HepG2 (cell line): ENCODE data around the gene ZNF385B. TPM values are rescaled to one million over a fixed set of nuclear protein-coding genes. Genes with fewer than 3 reads are reported as not detected.

Experiments
- EZH2 ChIP-seq: conservative IDR thresholded peaks from 2 replicates; pipeline ENCODE4 v1.6.1; 2012; ENCODE audit warnings: mild to moderate bottlenecking, low read depth, low read length, moderate library complexity
- SCMH1 ChIP-seq: sonication (generic); formaldehyde crosslinking; IDR thresholded peaks from 2 replicates; pipeline ENCODE4 v1.9.0; 2021; ENCODE audit warnings: missing genetic modification reagents, mild to moderate bottlenecking, borderline replicate concordance
- SMARCC2 ChIP-seq: fragments of 450-650 bp; IDR thresholded peaks from 2 replicates; pipeline ENCODE4 v1.6.1; 2017; ENCODE audit warnings: antibody characterized with exemption, mild to moderate bottlenecking
- ZNF101 ChIP-seq: sonication (generic); formaldehyde crosslinking; IDR thresholded peaks from 2 replicates; pipeline ENCODE4 v1.4.0; 2020; ENCODE audit warnings: mild to moderate bottlenecking, low read depth, missing genetic modification reagents, borderline replicate concordance
- polyA plus RNA-seq, 8 experiments: library from polyadenylated mRNA; depleted of rRNA in 3 of 8; stranded (reverse) in 7 of 8; unstranded in 1 of 8; fragments of >200 nt; fragmentation: Illumina TruSeq in 4 of 8; extraction: Trizol in 4 of 8; gene quantifications; 2 replicates each; pipeline versions ENCODE4 v1.2.1 to v1.2.3, GENCODE V29; 2011 to 2016; ENCODE audit warnings: low read depth in 4 of 8, missing spikeins in 1 of 8, mixed read lengths in 1 of 8; ENCODE audit not compliant: insufficient read depth in 1 of 8
- total RNA-seq, 5 experiments: library from RNA; depleted of rRNA; stranded (reverse); fragments of >200 nt; fragmentation: Illumina TruSeq; extraction: Trizol; gene quantifications; 2 replicates each; pipeline ENCODE4 v1.2.3, GENCODE V29; 2016; ENCODE audit warnings: low read depth in 1 of 5
- TF ChIP-seq, protein P1 (sequence below): sonication (generic); formaldehyde crosslinking; IDR thresholded peaks from 2 replicates; pipeline ENCODE4 v1.9.0; 2021; ENCODE audit warnings: mild to moderate bottlenecking, missing genetic modification reagents
- TF ChIP-seq, protein P2 (sequence below): IDR thresholded peaks from 2 replicates; pipeline ENCODE4 v1.6.1; 2016; ENCODE audit warnings: mild to moderate bottlenecking
- TF ChIP-seq, protein P3 (sequence below): IDR thresholded peaks from 2 replicates; pipeline ENCODE4 v1.6.1; 2016; ENCODE audit warnings: low read depth
- TF ChIP-seq, protein P4 (sequence below): sonication (generic); formaldehyde crosslinking; IDR thresholded peaks from 2 replicates; pipeline ENCODE4 v1.5.1; 2020; ENCODE audit warnings: mild to moderate bottlenecking, missing genetic modification reagents, moderate library complexity

The ZNF385B gene
- total and polyA plus RNA-seq, 2 of the 13 experiments (the other 11 are each of a cell fraction or from before 2014, with no cell fraction given): 3.3 to 6.7 TPM

DNA sequence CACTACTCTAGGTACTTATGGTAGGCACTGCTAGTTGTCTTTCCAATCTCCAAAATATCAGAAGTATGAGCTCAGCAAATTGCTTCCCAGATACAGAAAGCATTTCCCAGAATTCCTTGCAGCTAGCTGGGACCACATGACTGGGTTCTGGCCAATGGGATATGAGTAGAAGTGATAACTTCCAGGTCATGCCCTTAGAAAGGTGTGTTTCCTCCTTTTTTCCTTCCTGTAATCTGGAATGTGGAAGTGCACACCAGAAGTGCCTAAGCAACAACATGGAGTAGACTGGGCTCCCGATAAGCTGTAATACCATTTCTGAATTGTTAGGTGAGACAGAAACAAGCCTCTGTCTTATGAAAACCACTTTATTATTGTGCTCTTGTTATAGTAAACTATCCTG lies 279.8 kb downstream of the ZNF385B start (continued):
- TF ChIP-seq, protein P1, sequence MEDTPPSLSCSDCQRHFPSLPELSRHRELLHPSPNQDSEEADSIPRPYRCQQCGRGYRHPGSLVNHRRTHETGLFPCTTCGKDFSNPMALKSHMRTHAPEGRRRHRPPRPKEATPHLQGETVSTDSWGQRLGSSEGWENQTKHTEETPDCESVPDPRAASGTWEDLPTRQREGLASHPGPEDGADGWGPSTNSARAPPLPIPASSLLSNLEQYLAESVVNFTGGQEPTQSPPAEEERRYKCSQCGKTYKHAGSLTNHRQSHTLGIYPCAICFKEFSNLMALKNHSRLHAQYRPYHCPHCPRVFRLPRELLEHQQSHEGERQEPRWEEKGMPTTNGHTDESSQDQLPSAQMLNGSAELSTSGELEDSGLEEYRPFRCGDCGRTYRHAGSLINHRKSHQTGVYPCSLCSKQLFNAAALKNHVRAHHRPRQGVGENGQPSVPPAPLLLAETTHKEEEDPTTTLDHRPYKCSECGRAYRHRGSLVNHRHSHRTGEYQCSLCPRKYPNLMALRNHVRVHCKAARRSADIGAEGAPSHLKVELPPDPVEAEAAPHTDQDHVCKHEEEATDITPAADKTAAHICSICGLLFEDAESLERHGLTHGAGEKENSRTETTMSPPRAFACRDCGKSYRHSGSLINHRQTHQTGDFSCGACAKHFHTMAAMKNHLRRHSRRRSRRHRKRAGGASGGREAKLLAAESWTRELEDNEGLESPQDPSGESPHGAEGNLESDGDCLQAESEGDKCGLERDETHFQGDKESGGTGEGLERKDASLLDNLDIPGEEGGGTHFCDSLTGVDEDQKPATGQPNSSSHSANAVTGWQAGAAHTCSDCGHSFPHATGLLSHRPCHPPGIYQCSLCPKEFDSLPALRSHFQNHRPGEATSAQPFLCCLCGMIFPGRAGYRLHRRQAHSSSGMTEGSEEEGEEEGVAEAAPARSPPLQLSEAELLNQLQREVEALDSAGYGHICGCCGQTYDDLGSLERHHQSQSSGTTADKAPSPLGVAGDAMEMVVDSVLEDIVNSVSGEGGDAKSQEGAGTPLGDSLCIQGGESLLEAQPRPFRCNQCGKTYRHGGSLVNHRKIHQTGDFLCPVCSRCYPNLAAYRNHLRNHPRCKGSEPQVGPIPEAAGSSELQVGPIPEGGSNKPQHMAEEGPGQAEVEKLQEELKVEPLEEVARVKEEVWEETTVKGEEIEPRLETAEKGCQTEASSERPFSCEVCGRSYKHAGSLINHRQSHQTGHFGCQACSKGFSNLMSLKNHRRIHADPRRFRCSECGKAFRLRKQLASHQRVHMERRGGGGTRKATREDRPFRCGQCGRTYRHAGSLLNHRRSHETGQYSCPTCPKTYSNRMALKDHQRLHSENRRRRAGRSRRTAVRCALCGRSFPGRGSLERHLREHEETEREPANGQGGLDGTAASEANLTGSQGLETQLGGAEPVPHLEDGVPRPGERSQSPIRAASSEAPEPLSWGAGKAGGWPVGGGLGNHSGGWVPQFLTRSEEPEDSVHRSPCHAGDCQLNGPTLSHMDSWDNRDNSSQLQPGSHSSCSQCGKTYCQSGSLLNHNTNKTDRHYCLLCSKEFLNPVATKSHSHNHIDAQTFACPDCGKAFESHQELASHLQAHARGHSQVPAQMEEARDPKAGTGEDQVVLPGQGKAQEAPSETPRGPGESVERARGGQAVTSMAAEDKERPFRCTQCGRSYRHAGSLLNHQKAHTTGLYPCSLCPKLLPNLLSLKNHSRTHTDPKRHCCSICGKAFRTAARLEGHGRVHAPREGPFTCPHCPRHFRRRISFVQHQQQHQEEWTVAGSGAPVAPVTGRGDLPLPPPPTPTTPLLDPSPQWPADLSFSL (CRISPR knock-in tag): no peak
- TF ChIP-seq ZNF101 (CRISPR knock-in tag) (no peak), SCMH1 (CRISPR knock-in tag) (no peak), EZH2 (no peak), SMARCC2 (no peak)
- TF ChIP-seq, protein P2, sequence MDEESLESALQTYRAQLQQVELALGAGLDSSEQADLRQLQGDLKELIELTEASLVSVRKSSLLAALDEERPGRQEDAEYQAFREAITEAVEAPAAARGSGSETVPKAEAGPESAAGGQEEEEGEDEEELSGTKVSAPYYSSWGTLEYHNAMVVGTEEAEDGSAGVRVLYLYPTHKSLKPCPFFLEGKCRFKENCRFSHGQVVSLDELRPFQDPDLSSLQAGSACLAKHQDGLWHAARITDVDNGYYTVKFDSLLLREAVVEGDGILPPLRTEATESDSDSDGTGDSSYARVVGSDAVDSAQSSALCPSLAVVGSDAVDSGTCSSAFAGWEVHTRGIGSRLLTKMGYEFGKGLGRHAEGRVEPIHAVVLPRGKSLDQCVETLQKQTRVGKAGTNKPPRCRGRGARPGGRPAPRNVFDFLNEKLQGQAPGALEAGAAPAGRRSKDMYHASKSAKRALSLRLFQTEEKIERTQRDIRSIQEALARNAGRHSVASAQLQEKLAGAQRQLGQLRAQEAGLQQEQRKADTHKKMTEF (CRISPR knock-in tag): no peak
- TF ChIP-seq, protein P3, sequence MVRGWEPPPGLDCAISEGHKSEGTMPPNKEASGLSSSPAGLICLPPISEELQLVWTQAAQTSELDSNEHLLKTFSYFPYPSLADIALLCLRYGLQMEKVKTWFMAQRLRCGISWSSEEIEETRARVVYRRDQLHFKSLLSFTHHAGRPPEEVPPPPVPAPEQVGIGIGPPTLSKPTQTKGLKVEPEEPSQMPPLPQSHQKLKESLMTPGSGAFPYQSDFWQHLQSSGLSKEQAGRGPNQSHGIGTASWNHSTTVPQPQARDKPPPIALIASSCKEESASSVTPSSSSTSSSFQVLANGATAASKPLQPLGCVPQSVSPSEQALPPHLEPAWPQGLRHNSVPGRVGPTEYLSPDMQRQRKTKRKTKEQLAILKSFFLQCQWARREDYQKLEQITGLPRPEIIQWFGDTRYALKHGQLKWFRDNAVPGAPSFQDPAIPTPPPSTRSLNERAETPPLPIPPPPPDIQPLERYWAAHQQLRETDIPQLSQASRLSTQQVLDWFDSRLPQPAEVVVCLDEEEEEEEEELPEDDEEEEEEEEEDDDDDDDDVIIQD: peak; percentile 43; the same call in 1 of the 2 replicates
- TF ChIP-seq, protein P4, sequence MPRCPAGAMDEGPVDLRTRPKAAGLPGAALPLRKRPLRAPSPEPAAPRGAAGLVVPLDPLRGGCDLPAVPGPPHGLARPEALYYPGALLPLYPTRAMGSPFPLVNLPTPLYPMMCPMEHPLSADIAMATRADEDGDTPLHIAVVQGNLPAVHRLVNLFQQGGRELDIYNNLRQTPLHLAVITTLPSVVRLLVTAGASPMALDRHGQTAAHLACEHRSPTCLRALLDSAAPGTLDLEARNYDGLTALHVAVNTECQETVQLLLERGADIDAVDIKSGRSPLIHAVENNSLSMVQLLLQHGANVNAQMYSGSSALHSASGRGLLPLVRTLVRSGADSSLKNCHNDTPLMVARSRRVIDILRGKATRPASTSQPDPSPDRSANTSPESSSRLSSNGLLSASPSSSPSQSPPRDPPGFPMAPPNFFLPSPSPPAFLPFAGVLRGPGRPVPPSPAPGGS: no peak
